Islet of Langerhans (tissue), 1 donor: ENCODE data around the gene IRF9.

Experiments used
- FAIRE-seq: peaks from one replicate; lab custom pipeline; 2011; peaks lifted over from hg19 to GRCh38; lab: Jason Lieb, UNC

Gene IRF9

GRCh38 chr14:24132061-24132685 lies 28.9 kb upstream of the IRF9 start:
- no peak for FAIRE-seq

GRCh38 chr14:24132976-24133375 lies 28.1 kb upstream of the IRF9 start:
- FAIRE-seq, result no peak

GRCh38 chr14:24133735-24134134 lies 27.3 kb upstream of the IRF9 start:
- no peak for FAIRE-seq

- no peak for FAIRE-seq
Measured at GRCh38 chr14:24135584-24135833, 25.6 kb upstream of the IRF9 start.

- no peak for FAIRE-seq
Measured at GRCh38 chr14:24135834-24136683, 25.0 kb upstream of the IRF9 start, which contains the start of gene PSME1. TSS of gene PSME1 (plus strand) at chr14:24136194. CDS start at chr14:24136263, 69 bp downstream.

- FAIRE-seq, result no peak
Measured at GRCh38 chr14:24136684-24137528, 24.2 kb upstream of the IRF9 start.

- no peak for FAIRE-seq
Measured at GRCh38 chr14:24137529-24138395, 23.3 kb upstream of the IRF9 start.

- no peak for FAIRE-seq
Measured at GRCh38 chr14:24138396-24139271, 22.4 kb upstream of the IRF9 start.

- no peak for FAIRE-seq
Measured at GRCh38 chr14:24139272-24139934, 21.7 kb upstream of the IRF9 start.

- peak; percentile 76 for FAIRE-seq
Measured at GRCh38 chr14:24141097-24141880, 19.8 kb upstream of the IRF9 start, which contains the start of gene EMC9. TSS of gene EMC9 (minus strand) at chr14:24141591. CDS start at chr14:24141304, 287 bp downstream.

GRCh38 chr14:24143511-24143910 lies 17.6 kb upstream of the IRF9 start:
- FAIRE-seq, result no peak

- no peak for FAIRE-seq
Measured at GRCh38 chr14:24144451-24144850, 16.6 kb upstream of the IRF9 start.

GRCh38 chr14:24145219-24145618 lies 15.8 kb upstream of the IRF9 start:
- no peak for FAIRE-seq

- no peak for FAIRE-seq
Measured at GRCh38 chr14:24145690-24146452, 15.2 kb upstream of the IRF9 start.

- FAIRE-seq, result no peak
Measured at GRCh38 chr14:24146453-24146977, 14.6 kb upstream of the IRF9 start, which contains the start of gene PSME2. TSS of gene PSME2 (minus strand) at chr14:24146610. CDS start at chr14:24146581, 29 bp downstream.

GRCh38 chr14:24146978-24147760 lies 13.9 kb upstream of the IRF9 start, which contains the start of gene RNF31:
TSS of gene RNF31 (plus strand) at chr14:24147498. CDS start at chr14:24147699, 201 bp downstream.
- FAIRE-seq, result no peak

- no peak for FAIRE-seq
Measured at GRCh38 chr14:24147761-24148428, 13.2 kb upstream of the IRF9 start.
